ENCODE data around the gene MYOZ3.

Gene MYOZ3

GRCh38 chr5:150626853-150627276, 34.2 kb upstream of the MYOZ3 start:
- no peak for DNase-seq (ENCODE audit: low read depth in 2 of 2)

- DNase-seq (ENCODE audit: low read depth in 2 of 2): no peak
These were observed 33.1 kb upstream of the MYOZ3 start for GRCh38 chr5:150627731-150628545.

GRCh38 chr5:150628936-150629485, 32.0 kb upstream of the MYOZ3 start:
- no peak for DNase-seq (ENCODE audit: low read depth in 2 of 2)

GRCh38 chr5:150630016-150630415, 31.0 kb upstream of the MYOZ3 start:
- no peak for DNase-seq (ENCODE audit: low read depth in 2 of 2)

DNA sequence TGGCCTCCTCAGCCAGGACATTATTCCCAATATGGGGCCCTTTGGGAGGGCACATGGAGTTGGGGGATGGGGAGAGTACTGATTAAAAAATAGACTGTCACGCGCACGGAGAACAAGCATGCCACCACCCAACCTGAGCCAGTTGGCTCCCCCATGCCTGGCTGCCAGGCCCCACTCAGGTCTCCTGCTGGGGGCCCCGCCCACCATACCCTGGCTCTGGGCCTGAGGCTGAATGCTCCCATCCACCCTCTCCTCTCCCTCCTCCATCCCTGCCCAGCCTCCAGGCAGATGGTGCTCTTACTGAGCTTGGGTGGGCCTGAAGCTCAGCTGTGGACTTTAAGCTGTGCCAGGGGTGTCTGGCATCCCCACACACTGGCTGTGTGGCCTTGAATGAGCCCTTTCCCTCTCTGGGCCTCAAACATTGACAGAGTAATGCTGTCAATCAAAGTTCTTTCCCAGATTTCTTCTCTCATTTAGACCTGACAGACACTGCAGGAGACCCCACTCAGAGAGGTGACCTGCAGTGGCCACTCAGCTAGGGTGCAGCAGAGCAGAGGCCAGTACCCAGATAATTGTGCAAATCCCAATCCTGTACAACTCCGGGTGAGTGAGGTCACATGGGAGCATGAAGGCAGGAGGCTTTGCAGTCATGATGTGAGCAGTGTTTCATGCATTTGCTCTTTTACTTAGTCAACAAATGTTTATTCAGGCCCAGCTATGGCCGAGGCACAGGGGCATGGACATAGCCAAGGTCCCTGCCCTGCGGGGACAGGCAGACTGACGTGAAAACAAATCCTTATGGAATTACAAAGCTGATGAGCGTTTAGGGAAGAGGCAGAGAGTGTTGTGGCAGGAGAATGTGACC, 30.4 kb upstream of the MYOZ3 start:
- no peak for DNase-seq (ENCODE audit: low read depth in 2 of 2)

DNA sequence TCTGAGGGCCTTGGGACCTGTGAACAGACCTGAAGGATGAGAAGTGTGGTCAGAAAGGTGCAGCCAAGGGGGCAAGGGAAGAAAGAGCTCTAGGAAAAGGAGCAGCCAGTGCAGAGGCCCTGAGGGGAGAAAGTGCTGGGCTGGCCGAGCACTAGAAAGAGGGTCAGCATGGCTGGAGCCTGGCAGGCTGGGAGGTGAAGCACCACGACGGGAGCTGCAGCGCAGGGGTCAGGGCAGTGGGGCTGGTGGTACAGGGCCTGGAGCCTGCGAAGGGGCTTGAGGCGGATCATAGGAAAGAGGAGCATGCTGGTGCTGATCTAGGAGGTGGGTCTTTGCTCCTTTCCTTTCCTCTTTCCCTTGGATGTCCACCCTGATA, 29.7 kb upstream of the MYOZ3 start:
- no peak for DNase-seq (ENCODE audit: low read depth in 2 of 2)

DNA sequence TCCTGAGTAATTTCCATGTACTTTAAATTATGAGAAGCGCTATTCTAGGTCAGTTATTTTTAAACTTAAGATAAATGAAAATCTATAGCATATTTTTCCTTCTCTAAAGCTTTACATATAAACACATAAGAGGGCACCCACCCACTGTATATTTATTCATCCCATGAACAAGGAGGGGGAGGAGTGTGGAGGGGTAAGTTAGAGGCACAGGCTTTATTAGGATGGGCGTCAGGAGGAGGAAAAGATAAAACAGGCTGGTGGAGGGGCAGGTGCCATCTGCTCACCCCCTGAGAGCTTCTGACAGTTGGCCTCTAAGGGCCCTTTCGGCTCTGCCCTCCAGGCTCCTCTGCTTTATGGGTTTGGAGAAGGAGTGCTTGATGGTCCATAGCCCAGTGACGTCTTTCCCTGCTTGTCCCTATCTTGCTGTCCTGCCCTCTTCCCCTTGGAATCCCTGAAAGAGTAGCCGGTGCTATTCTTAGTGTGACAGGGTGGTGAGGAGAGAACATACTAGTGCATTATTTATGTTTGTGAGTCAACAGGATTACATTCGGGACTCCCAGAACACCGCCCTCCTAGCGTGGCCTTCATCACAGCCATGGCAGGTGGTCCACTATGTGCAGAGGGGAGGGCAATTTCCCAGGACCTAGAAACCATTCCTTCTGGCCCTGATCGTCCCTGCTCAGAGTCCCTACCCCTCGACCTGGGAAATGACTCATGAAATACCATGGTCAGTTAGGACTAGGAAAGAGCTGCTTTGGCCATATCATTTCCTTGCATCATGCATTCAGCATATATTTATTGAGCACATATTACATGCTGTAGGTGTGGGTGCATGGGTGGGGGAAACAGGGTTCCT, 28.5 kb upstream of the MYOZ3 start:
- no peak for DNase-seq (ENCODE audit: low read depth in 2 of 2)

GRCh38 chr5:150633429-150633828, 27.6 kb upstream of the MYOZ3 start:
- no peak for DNase-seq (ENCODE audit: low read depth in 2 of 2)

GRCh38 chr5:150636391-150637244, 24.4 kb upstream of the MYOZ3 start:
- no peak for DNase-seq (ENCODE audit: low read depth in 2 of 2)

GRCh38 chr5:150637245-150638052, 23.6 kb upstream of the MYOZ3 start:
- no peak for DNase-seq (ENCODE audit: low read depth in 2 of 2)

DNA sequence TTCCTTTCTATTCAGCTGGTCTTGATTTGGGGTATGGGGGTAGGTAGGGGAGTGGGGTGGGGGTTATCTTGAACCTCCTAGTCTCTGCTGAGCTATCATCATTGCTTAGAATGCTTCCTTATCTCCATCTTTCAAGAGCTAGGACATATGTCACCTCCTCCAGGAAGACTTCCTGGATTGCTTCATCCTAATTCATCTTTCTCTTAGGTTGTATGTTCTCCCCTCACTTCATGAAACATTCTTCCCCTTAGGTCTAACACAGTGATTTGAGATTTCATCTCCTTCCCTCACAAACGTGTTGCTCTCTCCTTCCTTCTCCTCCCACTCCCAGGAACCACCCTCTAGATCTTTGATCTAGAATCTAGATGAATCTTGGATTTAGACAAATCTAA, 23.0 kb upstream of the MYOZ3 start:
- no peak for DNase-seq (ENCODE audit: low read depth in 2 of 2)

DNA sequence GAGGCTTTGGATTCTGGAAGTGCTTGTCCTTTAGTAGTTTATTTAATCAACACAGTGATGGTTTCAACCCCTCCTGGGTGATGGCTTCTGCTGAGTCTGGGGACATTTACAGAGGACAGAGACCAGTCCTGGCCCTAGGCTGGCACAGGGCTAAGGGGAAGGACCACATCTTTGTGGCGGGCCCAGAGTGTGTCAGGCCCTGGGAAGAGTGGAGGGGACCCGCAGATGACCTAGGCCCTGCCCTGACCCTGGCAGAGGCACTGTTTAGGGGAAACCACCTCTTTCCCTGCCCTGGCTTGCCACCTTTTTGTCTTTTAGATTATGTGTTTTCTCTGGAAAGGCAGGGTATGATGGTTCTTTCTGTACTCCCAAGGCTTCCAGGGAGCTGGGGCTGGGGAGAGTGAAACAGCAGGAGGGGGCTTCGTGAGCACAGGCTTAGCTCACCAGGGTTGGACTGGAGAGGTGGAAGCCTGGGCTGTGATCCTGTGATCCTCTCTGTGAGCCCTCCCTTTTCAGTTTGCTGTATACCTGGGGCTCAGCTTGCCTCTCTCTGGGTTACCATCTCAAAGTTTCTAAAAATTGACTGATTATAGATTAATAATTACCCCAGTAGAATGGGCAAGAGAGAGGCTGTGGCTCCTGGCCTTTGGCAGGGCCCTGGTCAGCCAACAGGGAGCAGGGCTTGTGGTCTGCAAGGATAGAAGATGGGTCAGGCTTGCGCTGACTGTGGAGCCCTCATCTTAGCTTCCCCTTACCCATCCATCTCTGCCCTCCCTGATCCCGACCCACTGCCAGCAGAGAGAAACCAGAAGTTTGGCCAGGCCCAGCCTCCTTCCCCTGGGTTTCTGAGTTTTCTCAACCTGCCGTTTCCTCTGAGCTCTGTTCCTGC, 22.3 kb upstream of the MYOZ3 start:
- no peak for DNase-seq (ENCODE audit: low read depth in 2 of 2)

GRCh38 chr5:150639377-150639692, 21.7 kb upstream of the MYOZ3 start:
- DNase-seq (ENCODE audit: low read depth in 2 of 2): no peak

- DNase-seq (ENCODE audit: low read depth in 2 of 2): no peak
These were observed 21.3 kb upstream of the MYOZ3 start for GRCh38 chr5:150639751-150640150.

- no peak for DNase-seq (ENCODE audit: low read depth in 2 of 2)
These were observed 20.6 kb upstream of the MYOZ3 start, which contains the start of gene SYNPO for GRCh38 chr5:150640311-150641005. TSS of gene SYNPO (plus strand) at chr5:150640660. CDS start at chr5:150648276, 7,616 bp downstream.

DNA sequence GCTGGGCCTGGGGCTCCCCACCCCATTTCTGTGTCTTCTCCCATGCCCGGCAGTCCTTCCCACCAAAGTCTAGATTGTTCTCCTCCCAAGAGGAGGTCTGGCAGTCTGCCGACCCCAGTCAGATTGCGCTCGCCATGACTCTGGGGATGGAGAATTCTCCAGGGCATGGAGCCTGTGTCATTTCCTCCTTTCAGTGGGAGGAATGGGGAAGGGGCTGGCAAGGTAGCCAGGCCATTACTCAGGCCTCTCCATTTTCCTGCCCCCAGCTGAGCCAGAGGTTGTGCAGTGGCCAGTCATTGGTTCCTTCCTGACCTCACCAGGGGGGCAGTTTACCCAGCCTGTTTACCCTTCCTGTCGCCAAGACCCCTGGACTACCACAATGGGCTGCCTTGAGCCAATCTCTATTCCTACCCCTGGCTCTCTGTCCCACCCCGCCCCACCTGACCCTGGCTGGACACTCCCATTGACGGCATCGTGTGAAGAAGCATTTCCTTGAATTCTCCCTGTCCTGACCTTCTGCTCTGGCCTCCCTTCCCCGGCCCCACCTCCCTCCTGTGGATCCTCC, 20.0 kb upstream of the MYOZ3 start:
- DNase-seq (ENCODE audit: low read depth in 2 of 2): no peak

DNA sequence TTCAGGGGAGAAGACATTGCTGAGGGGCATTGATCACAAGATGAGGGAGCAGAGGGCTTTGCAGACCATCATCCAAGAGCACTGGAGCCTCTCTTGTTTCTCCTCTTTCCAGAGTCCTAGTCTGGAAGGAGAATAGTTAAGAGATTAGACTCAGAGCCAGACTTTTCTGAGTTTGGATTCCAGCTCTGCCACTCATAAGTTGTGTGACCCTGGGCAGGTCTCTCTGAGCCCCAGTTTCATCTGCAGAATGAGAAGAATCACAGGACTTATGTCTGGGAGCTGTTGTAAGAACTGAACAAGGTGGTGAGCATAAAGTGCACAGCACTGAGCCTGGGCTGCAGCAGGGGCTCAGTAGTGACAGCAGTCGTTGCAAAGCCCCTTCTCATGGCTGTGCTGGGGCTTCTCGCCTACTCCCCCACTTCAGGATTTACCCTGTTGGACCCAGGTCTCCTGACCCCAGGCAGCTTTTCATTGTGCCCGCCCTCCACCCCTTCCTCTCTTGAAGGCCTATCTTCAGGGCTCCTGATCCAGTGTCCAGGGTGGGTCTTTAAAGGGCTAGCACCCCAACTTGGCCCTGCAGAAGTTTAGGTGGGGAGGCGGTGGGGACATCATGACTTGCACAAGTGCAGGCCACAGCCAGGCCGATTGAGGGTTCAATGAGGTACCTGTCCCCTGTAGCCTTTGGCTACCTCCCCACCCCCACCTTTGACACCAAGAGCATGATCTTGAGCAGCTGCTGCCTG, 19.1 kb upstream of the MYOZ3 start:
- no peak for DNase-seq (ENCODE audit: low read depth in 2 of 2)
